ENCODE results near the gene DDX27. TPM values are rescaled to one million over a fixed set of nuclear protein-coding genes. Genes with fewer than 3 reads are reported as not detected.
A peak's percentile ranks its signal among the peaks of the same experiment; 100 is the strongest.

Gene DDX27
- total RNA-seq, 3 donors from 2014 or later = 28.5 to 35.1 (median 34.8) TPM

DNA sequence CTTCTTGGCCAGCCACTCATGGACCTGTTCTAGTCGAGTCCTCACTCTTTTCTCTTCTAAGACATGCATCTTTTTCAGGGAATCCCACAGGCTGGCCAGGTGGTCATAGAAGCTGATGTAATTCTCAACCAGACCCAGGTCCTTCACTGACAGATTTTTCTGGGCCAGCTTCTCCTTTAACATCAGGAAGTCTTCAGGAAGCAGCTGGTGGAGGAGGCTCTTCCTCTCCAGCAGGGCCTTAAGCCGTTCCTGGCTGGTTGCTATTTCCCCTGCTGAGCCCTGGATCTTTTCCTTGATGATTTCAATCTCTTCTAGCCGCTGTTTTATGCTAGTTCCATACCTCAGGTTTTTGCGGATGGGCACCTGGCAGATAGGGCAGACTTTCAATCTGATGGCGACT is 28.6 kb downstream of the DDX27 start:
- Histone ChIP-seq H3K27ac (no peak overlapping the region), H3K36me3 (peaks cover 15% of the 10 kb centered on the region)

DNA sequence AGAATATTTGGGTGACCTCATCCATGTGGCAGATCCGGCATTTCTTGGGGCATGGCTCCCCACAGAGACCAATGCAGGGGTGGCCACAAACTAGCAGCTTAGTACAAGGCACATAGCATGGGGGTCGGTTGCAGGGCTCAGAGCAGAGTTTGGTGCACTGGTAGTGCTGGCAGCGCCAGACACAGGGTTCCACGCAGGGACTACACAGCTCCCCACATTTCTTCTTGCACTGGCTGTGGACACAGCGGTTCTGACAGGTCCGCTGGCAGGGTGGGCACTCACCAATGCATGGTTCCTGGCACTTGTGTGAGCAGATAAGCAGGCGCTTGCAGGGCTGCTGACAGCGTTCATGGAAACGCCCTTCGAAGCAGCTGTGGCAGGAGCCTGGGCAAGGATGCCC is 29.1 kb downstream of the DDX27 start:
- DNase-seq (ENCODE audit: low spot score in 2 of 2) = no peak
- no peaks in the 10 kb centered on the region for H3K9me3 ChIP-seq
- no peaks in the 10 kb centered on the region for H3K4me1 ChIP-seq
- H3K27ac ChIP-seq = no peak overlapping the region
- no peaks in the 10 kb centered on the region for H3K27me3 ChIP-seq
- H3K36me3 ChIP-seq = peaks cover 16% of the 10 kb centered on the region
- TF ChIP-seq POLR2A (IDR thresholded peaks at IDR 0.05) (no peak), POLR2AphosphoS5 (IDR thresholded peaks at IDR 0.05) (no peak)
- TF ChIP-seq, protein P1, sequence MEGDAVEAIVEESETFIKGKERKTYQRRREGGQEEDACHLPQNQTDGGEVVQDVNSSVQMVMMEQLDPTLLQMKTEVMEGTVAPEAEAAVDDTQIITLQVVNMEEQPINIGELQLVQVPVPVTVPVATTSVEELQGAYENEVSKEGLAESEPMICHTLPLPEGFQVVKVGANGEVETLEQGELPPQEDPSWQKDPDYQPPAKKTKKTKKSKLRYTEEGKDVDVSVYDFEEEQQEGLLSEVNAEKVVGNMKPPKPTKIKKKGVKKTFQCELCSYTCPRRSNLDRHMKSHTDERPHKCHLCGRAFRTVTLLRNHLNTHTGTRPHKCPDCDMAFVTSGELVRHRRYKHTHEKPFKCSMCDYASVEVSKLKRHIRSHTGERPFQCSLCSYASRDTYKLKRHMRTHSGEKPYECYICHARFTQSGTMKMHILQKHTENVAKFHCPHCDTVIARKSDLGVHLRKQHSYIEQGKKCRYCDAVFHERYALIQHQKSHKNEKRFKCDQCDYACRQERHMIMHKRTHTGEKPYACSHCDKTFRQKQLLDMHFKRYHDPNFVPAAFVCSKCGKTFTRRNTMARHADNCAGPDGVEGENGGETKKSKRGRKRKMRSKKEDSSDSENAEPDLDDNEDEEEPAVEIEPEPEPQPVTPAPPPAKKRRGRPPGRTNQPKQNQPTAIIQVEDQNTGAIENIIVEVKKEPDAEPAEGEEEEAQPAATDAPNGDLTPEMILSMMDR (IDR thresholded peaks at IDR 0.05) = no peak
- no peak overlapping the region for H3K4me3 ChIP-seq
- intact Hi-C loops (cut with DNase I; ENCODE audit: low total_unique reads) = no loop called here

More for the DNA sequence above, 28.6 kb downstream of the DDX27 start:
- no peaks in the 10 kb centered on the region for H3K4me1 ChIP-seq
- TF ChIP-seq POLR2AphosphoS5 (IDR thresholded peaks at IDR 0.05) = no peak
- TF ChIP-seq, protein P1 (IDR thresholded peaks at IDR 0.05) = no peak
- no peak for TF ChIP-seq POLR2A (IDR thresholded peaks at IDR 0.05)
- no peaks in the 10 kb centered on the region for H3K9me3 ChIP-seq
- H3K27me3 ChIP-seq = no peaks in the 10 kb centered on the region
- no peak for DNase-seq (ENCODE audit: low spot score in 2 of 2)
- no peak overlapping the region for H3K4me3 ChIP-seq
- intact Hi-C loops (cut with DNase I; ENCODE audit: low total_unique reads) = no loop called here

GRCh38 chr20:49248879-49249665 is 29.9 kb downstream of the DDX27 start:
- TF ChIP-seq POLR2AphosphoS5 (IDR thresholded peaks at IDR 0.05) = no peak
- Histone ChIP-seq H3K4me1 (no peaks in the 10 kb centered on the region), H3K4me3 (no peak overlapping the region), H3K9me3 (no peaks in the 10 kb centered on the region), H3K27me3 (no peaks in the 10 kb centered on the region), H3K27ac (peak overlapping the region in 1 of 2 donors; percentile 19), H3K36me3 (peaks cover 15% of the 10 kb centered on the region)
- no peak for DNase-seq (ENCODE audit: low spot score in 2 of 2)
- intact Hi-C loops (cut with DNase I; ENCODE audit: low total_unique reads) = no loop called here

GRCh38 chr20:49252556-49253350 is 33.5 kb downstream of the DDX27 start:
- H3K27me3 ChIP-seq = no peaks in the 10 kb centered on the region
- peaks cover 17% of the 10 kb centered on the region for H3K36me3 ChIP-seq
- no peaks in the 10 kb centered on the region for H3K9me3 ChIP-seq
- TF ChIP-seq POLR2AphosphoS5 (IDR thresholded peaks at IDR 0.05) (no peak), POLR2A (IDR thresholded peaks at IDR 0.05) (no peak)
- TF ChIP-seq, protein P1 (IDR thresholded peaks at IDR 0.05) = no peak
- no peak for DNase-seq (ENCODE audit: low spot score in 2 of 2)
- no peak overlapping the region for H3K27ac ChIP-seq
- intact Hi-C loops (cut with DNase I; ENCODE audit: low total_unique reads) = no loop called here
- no peaks in the 10 kb centered on the region for H3K4me1 ChIP-seq
- no peak overlapping the region for H3K4me3 ChIP-seq

- no peak for DNase-seq (ENCODE audit: low spot score in 2 of 2)
- Histone ChIP-seq H3K4me3 (no peak overlapping the region), H3K27ac (no peak overlapping the region), H3K27me3 (no peaks in the 10 kb centered on the region), H3K4me1 (no peaks in the 10 kb centered on the region), H3K9me3 (no peaks in the 10 kb centered on the region), H3K36me3 (peaks cover 22% of the 10 kb centered on the region)
- no peak for TF ChIP-seq POLR2A (IDR thresholded peaks at IDR 0.05)
- TF ChIP-seq, protein P1 (IDR thresholded peaks at IDR 0.05) = no peak
- TF ChIP-seq POLR2AphosphoS5 (IDR thresholded peaks at IDR 0.05) = no peak
- intact Hi-C loops (cut with DNase I; ENCODE audit: low total_unique reads) = no loop called here
These were observed 37.0 kb downstream of the DDX27 start for GRCh38 chr20:49256261-49256660.

Measured in breast epithelium (tissue), 4 donors.